ENCODE measurements around the gene GPR89A. TPM values are rescaled to one million over a fixed set of nuclear protein-coding genes. Genes with fewer than 3 reads are reported as not detected.
"Not testable (repeated sequence)": the region's sequence is repeated elsewhere in the genome, so short reads cannot be mapped to it uniquely, and the experiment has no call there.

GPR89A gene
- total and polyA plus RNA-seq, 12 donors = 17.8 to 86.6 (median 27.3) TPM

DNA sequence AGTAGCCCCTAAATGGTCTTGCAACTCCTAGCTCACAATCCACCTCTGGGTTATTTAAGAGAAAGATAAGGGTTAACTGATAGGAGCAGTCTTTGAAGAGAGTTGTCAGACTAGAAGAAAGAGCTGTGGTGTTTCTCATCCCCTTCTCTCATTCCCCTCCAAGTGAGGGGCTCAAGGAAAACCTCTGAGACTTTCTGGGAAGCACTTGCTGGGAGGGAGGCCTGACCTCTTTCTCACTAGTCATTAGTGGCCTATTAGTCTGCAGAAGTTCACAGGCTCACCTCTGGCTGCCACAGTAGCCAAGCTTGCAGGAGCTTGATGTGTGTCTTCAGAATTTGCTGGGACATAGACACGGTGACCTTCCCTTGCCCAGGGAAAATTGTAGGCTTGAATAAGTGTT, 6.2 kb upstream of the GPR89A start:
- Histone ChIP-seq H3K4me3 (no peak overlapping the region), H3K9me3 (replicated peaks in 1 of 3) (no peaks in the 10 kb centered on the region), H3K36me3 (replicated peaks in 1 of 2) (no peaks in the 10 kb centered on the region), H3K27ac (no peak overlapping the region), H3K4me1 (replicated peaks in 1 of 2) (no peaks in the 10 kb centered on the region), H3K27me3 (no peaks in the 10 kb centered on the region)
- 64 to 86% (median 76%) methylated on average over 1 of the region's 1 CpG for WGBS, 4 donors
- TF ChIP-seq POLR2A (IDR thresholded peaks at IDR 0.05) = no peak
- TF ChIP-seq, protein P1, sequence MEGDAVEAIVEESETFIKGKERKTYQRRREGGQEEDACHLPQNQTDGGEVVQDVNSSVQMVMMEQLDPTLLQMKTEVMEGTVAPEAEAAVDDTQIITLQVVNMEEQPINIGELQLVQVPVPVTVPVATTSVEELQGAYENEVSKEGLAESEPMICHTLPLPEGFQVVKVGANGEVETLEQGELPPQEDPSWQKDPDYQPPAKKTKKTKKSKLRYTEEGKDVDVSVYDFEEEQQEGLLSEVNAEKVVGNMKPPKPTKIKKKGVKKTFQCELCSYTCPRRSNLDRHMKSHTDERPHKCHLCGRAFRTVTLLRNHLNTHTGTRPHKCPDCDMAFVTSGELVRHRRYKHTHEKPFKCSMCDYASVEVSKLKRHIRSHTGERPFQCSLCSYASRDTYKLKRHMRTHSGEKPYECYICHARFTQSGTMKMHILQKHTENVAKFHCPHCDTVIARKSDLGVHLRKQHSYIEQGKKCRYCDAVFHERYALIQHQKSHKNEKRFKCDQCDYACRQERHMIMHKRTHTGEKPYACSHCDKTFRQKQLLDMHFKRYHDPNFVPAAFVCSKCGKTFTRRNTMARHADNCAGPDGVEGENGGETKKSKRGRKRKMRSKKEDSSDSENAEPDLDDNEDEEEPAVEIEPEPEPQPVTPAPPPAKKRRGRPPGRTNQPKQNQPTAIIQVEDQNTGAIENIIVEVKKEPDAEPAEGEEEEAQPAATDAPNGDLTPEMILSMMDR (IDR thresholded peaks at IDR 0.05) = no peak
- no peak for DNase-seq
- intact Hi-C loops (cut with DNase I) = no loop called here

DNA sequence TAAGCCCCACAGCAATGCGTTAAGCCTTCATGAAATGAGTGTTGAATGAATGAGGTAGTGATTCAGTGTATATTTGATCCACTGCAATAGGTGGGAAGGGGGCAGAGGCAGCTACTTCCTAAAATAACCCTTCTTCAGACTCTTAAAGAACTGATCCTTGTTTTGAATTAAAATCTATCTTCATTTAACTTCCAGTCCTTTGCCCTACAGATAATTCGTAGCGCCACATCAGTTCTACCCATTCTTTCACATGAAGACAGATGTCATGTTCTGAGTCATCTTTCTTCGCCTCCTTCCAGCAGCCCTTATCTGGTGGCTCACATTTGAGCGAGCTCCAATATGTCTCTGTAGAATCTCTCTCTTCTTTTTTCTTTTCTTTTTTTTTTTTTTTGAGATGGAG, 948 bp upstream of the GPR89A start:
- H3K4me3 ChIP-seq; H3K9me3 ChIP-seq (replicated peaks in 1 of 3); H3K36me3 ChIP-seq (replicated peaks in 1 of 2); H3K27ac ChIP-seq; intact Hi-C loops (cut with DNase I); H3K27me3 ChIP-seq; DNase-seq; H3K4me1 ChIP-seq (replicated peaks in 1 of 2): not testable (repeated sequence)
- WGBS, 4 donors = 66 to 91% (median 78%) methylated on average over 2 to 5 of the region's 5 CpGs

DNA sequence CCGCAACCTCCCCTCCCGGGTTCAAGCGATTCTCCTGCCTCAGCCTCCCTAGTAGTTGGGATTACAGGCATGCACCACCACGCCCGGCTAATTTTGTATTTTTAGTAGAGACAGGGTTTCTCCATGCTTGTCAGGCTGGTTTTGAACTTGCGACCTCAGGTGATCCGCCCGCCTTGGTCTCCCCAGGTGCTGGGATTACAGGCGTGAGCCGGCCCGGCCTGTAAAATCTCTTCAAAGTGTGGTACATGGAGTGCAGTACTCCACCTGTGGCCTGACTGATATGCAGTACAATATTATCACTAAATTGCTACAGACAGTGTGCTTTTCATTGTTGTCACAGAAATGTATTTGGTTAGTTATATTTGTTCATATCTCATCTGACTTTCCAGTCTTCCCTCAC, 499 bp upstream of the GPR89A start:
- H3K27ac ChIP-seq; H3K9me3 ChIP-seq (replicated peaks in 1 of 3); intact Hi-C loops (cut with DNase I); H3K4me3 ChIP-seq; H3K27me3 ChIP-seq; H3K4me1 ChIP-seq (replicated peaks in 1 of 2); H3K36me3 ChIP-seq (replicated peaks in 1 of 2): not testable (repeated sequence)
- peak in 1 of 7 donors; percentile 18 for DNase-seq
- 98 to 100% (median 99%) methylated on average over 3 to 9 of the region's 11 CpGs; no CpG with 5 or more reads in 1 of the 4 donors for WGBS, 4 donors

DNA sequence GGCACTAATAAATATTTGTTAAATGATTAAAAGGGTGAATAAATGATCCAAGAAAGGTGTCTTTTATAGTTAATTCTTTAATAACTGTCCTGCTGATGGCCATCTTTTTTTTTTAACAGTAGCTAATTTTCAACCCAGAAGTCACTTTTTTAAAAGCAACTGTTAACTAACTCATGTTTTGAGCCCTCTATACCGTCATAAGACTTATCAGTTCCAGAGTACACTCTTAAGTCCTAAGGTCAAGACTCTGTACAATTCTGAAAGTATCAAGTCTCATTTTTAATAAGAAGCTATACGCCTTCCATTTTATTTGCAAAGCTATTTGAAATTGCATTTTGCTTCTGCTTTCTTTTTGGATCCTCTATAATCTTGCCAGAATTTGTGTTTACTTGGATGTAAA, 3.0 kb downstream of the GPR89A start:
- 81 to 94% (median 88%) methylated on average over 2 of the region's 2 CpGs for WGBS, 4 donors
- H3K27me3 ChIP-seq; DNase-seq; H3K4me1 ChIP-seq (replicated peaks in 1 of 2); H3K27ac ChIP-seq; H3K4me3 ChIP-seq; H3K36me3 ChIP-seq (replicated peaks in 1 of 2); H3K9me3 ChIP-seq (replicated peaks in 1 of 3); intact Hi-C loops (cut with DNase I): not testable (repeated sequence)

DNA sequence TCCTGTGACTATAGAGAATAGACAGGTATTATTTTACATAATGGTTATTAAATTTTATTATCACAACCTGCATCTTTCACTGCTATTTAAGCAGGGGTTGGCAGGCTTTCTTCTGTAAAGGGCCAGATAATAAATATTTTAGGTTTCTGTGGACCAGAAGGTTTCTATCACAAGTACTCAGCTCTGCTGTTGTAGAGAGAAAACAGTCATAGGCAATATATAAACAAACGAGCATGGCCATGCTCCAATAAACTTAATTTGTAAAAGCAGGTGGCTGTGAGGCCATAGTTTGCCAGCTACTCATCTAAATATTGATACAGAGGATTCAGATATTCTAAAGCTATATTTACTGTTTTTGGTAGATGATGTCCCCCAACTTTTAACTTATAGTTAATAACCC, 12.3 kb downstream of the GPR89A start:
- H3K36me3 ChIP-seq (replicated peaks in 1 of 2); intact Hi-C loops (cut with DNase I); DNase-seq; H3K4me1 ChIP-seq (replicated peaks in 1 of 2); H3K27me3 ChIP-seq; H3K9me3 ChIP-seq (replicated peaks in 1 of 3); H3K27ac ChIP-seq; H3K4me3 ChIP-seq: not testable (repeated sequence)
- 65 to 88% (median 68%) methylated on average over 1 of the region's 1 CpG for WGBS, 4 donors

DNA sequence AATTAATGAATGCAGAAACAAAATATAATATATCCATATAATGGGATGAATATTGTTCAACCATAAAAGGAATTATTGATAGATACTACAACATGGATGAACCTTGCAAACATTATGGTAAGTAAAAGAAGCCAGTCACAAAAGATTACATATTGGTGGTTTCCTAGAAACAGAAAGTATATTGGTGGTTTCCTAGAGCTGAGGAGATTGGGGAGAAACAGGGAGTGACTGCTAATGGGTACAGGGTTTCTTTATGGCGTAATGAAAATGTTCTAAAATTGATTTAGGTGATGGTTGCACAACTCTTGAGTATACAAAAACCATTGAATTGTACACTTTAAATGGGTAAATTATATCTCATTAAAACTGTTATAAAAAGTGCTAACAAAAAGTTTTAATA, 14.4 kb downstream of the GPR89A start:
- H3K36me3 ChIP-seq (replicated peaks in 1 of 2) = not testable (repeated sequence)
- WGBS, 4 donors = no CpG with 5 or more reads among the region's 1 CpG

DNA sequence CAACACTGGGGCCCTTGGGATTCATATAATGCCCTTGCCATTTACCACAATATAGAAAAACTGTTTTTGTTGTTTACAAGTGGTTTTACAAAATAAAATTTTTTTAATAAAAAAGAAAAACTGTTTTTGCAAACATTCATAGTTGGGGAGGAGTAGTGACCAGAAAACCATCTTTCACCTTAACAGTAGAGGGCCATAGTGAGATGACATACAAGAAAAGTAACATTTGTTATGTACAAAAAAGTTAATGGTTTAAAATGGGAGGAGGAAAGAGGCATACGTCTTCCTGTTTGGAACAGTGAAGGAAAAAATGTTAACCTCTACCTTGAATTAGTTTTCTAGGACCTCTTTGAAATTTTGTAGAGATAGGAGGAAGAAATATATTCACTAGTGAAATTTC, 28.4 kb downstream of the GPR89A start:
- DNase-seq; H3K4me1 ChIP-seq (replicated peaks in 1 of 2); H3K36me3 ChIP-seq (replicated peaks in 1 of 2); H3K27me3 ChIP-seq; H3K9me3 ChIP-seq (replicated peaks in 1 of 3); H3K4me3 ChIP-seq; H3K27ac ChIP-seq; intact Hi-C loops (cut with DNase I): not testable (repeated sequence)
- WGBS, 4 donors = 38 to 82% (median 55%) methylated on average over 1 of the region's 1 CpG

More for the DNA sequence above, 14.4 kb downstream of the GPR89A start:
- H3K27me3 ChIP-seq; DNase-seq; H3K9me3 ChIP-seq (replicated peaks in 1 of 3); intact Hi-C loops (cut with DNase I); H3K4me1 ChIP-seq (replicated peaks in 1 of 2); H3K27ac ChIP-seq; H3K4me3 ChIP-seq: not testable (repeated sequence)

DNA sequence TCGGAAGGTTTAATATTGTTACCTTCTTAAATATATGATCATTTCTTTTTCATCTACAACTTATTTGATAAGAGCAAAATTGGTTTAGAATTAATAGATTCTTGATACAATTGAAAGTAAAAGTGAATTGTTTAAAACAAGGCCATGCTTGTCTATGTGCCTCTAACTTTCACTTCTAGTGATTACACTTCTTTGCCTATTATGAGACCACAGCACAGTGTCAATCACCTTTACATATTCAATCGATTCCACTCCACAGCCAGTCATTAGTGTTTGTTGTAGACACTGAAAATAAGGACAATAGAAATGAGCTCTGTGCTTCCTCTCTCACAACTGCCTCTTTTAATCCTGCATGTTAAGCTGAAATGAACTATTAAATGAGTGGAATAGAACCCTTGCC, 34.1 kb downstream of the GPR89A start:
- H3K4me3 ChIP-seq; H3K4me1 ChIP-seq (replicated peaks in 1 of 2); DNase-seq; intact Hi-C loops (cut with DNase I); H3K27ac ChIP-seq; H3K9me3 ChIP-seq (replicated peaks in 1 of 3); H3K27me3 ChIP-seq; H3K36me3 ChIP-seq (replicated peaks in 1 of 2): not testable (repeated sequence)
- 90 to 100% (median 100%) methylated on average over 1 of the region's 2 CpGs for WGBS, 4 donors

DNA sequence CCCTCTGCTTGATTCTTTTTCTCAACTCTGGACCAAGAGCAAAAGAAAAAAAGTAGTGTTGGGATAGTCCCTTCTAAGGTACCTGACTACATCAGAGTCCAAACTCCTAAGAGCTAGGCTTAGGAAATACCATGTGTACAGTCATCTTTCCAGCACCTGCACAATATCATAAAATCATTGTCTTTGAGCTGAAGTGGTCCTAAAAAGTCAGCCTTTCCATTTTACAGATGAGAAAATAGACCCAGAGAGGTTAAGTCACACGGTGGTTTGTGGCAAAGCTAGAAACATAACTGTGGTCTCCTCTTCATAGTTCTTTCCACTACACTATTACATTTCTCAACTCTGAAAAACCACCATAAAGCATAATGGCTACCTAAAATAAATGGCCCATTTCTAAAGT, 36.2 kb downstream of the GPR89A start:
- WGBS, 4 donors = no CpG with 5 or more reads among the region's 1 CpG
- H3K27me3 ChIP-seq; intact Hi-C loops (cut with DNase I); H3K4me3 ChIP-seq; DNase-seq; H3K9me3 ChIP-seq (replicated peaks in 1 of 3); H3K36me3 ChIP-seq (replicated peaks in 1 of 2); H3K4me1 ChIP-seq (replicated peaks in 1 of 2); H3K27ac ChIP-seq: not testable (repeated sequence)

DNA sequence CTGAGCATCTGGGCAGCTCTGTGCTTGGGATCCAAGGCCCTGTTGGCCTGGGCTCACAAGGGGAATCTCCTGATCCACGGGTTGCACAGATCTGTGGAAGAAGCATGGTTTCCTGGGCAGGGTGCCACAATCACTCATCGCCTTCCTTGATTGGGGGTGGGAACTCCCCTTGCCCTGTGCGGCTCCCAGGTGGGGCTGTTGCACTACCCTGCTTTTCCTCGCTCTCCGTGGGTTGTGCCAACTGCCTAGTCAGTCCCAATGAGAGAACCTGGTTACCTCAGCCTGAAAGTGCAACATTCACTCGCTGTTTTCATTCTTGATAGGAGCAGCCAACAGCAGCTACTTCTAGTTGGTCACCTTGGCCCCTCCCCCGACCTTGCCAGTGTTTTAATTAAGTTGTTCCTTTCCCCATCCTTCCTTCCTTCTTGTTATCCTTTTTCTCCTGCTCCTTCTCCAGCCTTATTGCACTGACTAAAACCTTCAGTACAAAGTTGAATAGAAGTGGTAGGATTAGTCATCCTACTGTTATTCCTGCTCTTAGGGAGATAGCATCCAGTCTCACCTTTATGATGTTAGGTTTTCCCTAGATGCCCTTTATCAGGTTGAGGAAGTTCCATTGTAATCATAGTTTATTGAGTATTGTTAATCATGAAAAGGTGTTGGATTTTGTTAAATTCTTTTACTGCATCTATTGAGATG, 48.6 kb downstream of the GPR89A start:
- H3K27ac ChIP-seq; H3K27me3 ChIP-seq; H3K4me1 ChIP-seq (replicated peaks in 1 of 2); DNase-seq; H3K36me3 ChIP-seq (replicated peaks in 1 of 2); H3K9me3 ChIP-seq (replicated peaks in 1 of 3); intact Hi-C loops (cut with DNase I); H3K4me3 ChIP-seq: not testable (repeated sequence)
- WGBS, 4 donors = 91 to 100% (median 96%) methylated on average over 2 to 5 of the region's 7 CpGs

DNA sequence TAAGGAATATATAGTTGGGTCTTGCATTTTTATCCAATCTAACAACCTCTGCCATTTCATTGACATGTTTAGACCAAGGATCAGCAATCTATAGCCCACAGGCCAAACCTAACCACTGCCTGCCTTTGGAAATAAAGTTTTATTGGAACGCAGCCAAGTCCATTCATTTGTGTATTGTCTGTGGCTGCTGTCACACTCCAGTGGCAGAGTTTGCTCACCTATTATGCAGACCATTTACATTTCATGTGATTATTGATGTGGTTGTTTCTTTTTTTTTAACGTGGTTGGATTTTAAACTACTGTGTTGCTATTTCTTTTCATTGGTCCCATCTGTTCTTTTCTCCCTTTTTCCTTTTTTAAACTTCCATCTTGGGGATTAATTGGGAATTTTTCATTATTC, 54.7 kb downstream of the GPR89A start:
- H3K4me1 ChIP-seq (replicated peaks in 1 of 2); H3K36me3 ChIP-seq (replicated peaks in 1 of 2); H3K4me3 ChIP-seq; H3K9me3 ChIP-seq (replicated peaks in 1 of 3); H3K27ac ChIP-seq; H3K27me3 ChIP-seq; DNase-seq; intact Hi-C loops (cut with DNase I): not testable (repeated sequence)
- WGBS, 4 donors = 53 to 66% (median 60%) methylated on average over 2 of the region's 2 CpGs
